Neural progenitor cell (in vitro differentiated cells): ENCODE data around the gene ABLIM2. TPM values are rescaled to one million over a fixed set of nuclear protein-coding genes. Genes with fewer than 3 reads are reported as not detected.

Experiments
- DNase-seq: peaks from one replicate; pipeline ENCODE4 v3.0.0-alpha.2; 2016; ENCODE audit warnings: low spot score
- H2AFZ ChIP-seq: fragments of 200-600 bp; sonication (generic); replicated peaks from 2 replicates; pipeline ENCODE4 v1.6.1; 2016; ENCODE audit warnings: antibody characterized with exemption
- H3F3A ChIP-seq: fragments of 200-600 bp; sonication (generic); 2 replicates; pipeline ENCODE4 v1.6.1; 2016; ENCODE audit warnings: antibody characterized with exemption, low read depth
- H3K27ac ChIP-seq: fragments of 200-600 bp; sonication (generic); 2 replicates; pipeline ENCODE4 v1.5.1; 2016; ENCODE audit warnings: mild to moderate bottlenecking
- H3K27me3 ChIP-seq: fragments of 200-600 bp; sonication (generic); 2 replicates; pipeline ENCODE4 v1.6.1; 2016; ENCODE audit warnings: mild to moderate bottlenecking, moderate library complexity
- H3K36me3 ChIP-seq: fragments of 200-600 bp; sonication (generic); 2 replicates; pipeline ENCODE4 v1.5.1; 2016
- H3K4me1 ChIP-seq: fragments of 200-600 bp; sonication (generic); 2 replicates; pipeline ENCODE4 v1.6.1; 2016; ENCODE audit warnings: mixed run types
- H3K4me2 ChIP-seq: fragments of 200-600 bp; sonication (generic); 2 replicates; pipeline ENCODE4 v1.6.1; 2016
- H3K4me3 ChIP-seq: fragments of 200-600 bp; sonication (generic); 2 replicates; pipeline ENCODE4 v1.5.1; 2016
- H3K79me2 ChIP-seq: fragments of 200-600 bp; sonication (generic); 2 replicates; pipeline ENCODE4 v1.6.1; 2016; ENCODE audit warnings: low read depth
- H3K9ac ChIP-seq: fragments of 200-600 bp; sonication (generic); 2 replicates; pipeline ENCODE4 v1.6.1; 2016
- H3K9me3 ChIP-seq: fragments of 200-600 bp; sonication (generic); 2 replicates; pipeline ENCODE4 v1.5.1; 2016; ENCODE audit warnings: low read depth
- H4K20me1 ChIP-seq: fragments of 200-600 bp; sonication (generic); 2 replicates; pipeline ENCODE4 v1.6.1; 2016; ENCODE audit warnings: low read depth
- H3K27ac Mint-ChIP-seq: 3 replicates; pipeline ENCODE4 v1.8.0; 2021; ENCODE audit warnings: mixed read lengths
- H3K27me3 Mint-ChIP-seq: 2 replicates; pipeline ENCODE4 v1.8.0; 2022; ENCODE audit warnings: low read depth, mild to moderate bottlenecking, inconsistent platforms, moderate library complexity, mixed read lengths; ENCODE audit not compliant: insufficient read depth
- H3K36me3 Mint-ChIP-seq: 3 replicates; pipeline ENCODE4 v1.8.0; 2021; ENCODE audit warnings: mixed read lengths
- H3K4me1 Mint-ChIP-seq: 3 replicates; pipeline ENCODE4 v1.8.0; 2021; ENCODE audit warnings: mixed read lengths
- H3K4me3 Mint-ChIP-seq: 3 replicates; pipeline ENCODE4 v1.8.0; 2021; ENCODE audit warnings: mild to moderate bottlenecking, moderate library complexity, mixed read lengths
- H3K9me3 Mint-ChIP-seq: 3 replicates; pipeline ENCODE4 v1.8.0; 2020; ENCODE audit warnings: mixed read lengths
- CTCF ChIP-seq: fragments of 200-600 bp; sonication (generic); IDR thresholded peaks from 2 replicates; pipeline ENCODE4 v1.5.1; 2017; ENCODE audit warnings: antibody characterized with exemption, mild to moderate bottlenecking
- EZH2 ChIP-seq: fragments of 200-600 bp; sonication (generic); IDR thresholded peaks from 2 replicates; pipeline ENCODE4 v1.6.1; 2017; ENCODE audit warnings: antibody characterized with exemption, mild to moderate bottlenecking, moderate library complexity
- EZH2phosphoT487 ChIP-seq: fragments of 200-600 bp; sonication (generic); IDR thresholded peaks from 2 replicates; pipeline ENCODE4 v1.6.1; 2017; ENCODE audit warnings: antibody characterized with exemption
- total RNA-seq: library from RNA; depleted of rRNA; stranded (reverse); fragments of >200 nt; gene quantifications from 2 replicates; pipeline ENCODE4 v1.2.3, GENCODE V29; 2015; ENCODE audit warnings: low replicate concordance

Gene ABLIM2
- total RNA-seq, 1 donor from 2014 or later: 0.24 TPM

GRCh38 chr4:8205241-8205707 lies 46.7 kb upstream of the ABLIM2 start:
- DNase-seq: no peak
- no peak overlapping the region for H3K27ac Mint-ChIP-seq
- H3K27ac ChIP-seq: no peak overlapping the region
- H4K20me1 ChIP-seq: no peaks in the 10 kb centered on the region
- H3K4me1 Mint-ChIP-seq: peaks cover 25% of the 10 kb centered on the region
- no peaks in the 10 kb centered on the region for H3K9me3 Mint-ChIP-seq
- no peak overlapping the region for H2AFZ ChIP-seq
- no peaks in the 10 kb centered on the region for H3K27me3 ChIP-seq
- no peaks in the 10 kb centered on the region for H3K36me3 ChIP-seq
- H3K36me3 Mint-ChIP-seq: no peaks in the 10 kb centered on the region
- no peak overlapping the region for H3K4me2 ChIP-seq
- no peak overlapping the region for H3K9ac ChIP-seq
- no peak overlapping the region for H3K4me3 ChIP-seq
- TF ChIP-seq EZH2phosphoT487 (no peak), CTCF (no peak), EZH2 (no peak)
- H3K27me3 Mint-ChIP-seq: peaks cover 11% of the 10 kb centered on the region
- no peaks in the 10 kb centered on the region for H3K4me1 ChIP-seq
- no peaks in the 10 kb centered on the region for H3K79me2 ChIP-seq
- no peaks in the 10 kb centered on the region for H3K9me3 ChIP-seq
- no peak overlapping the region for H3K4me3 Mint-ChIP-seq
- no peaks in the 10 kb centered on the region for H3F3A ChIP-seq

GRCh38 chr4:8204576-8205227 lies 46.1 kb upstream of the ABLIM2 start:
- no peaks in the 10 kb centered on the region for H3K9me3 Mint-ChIP-seq
- H3F3A ChIP-seq: no peaks in the 10 kb centered on the region
- no peak for DNase-seq
- H3K4me3 Mint-ChIP-seq: no peak overlapping the region
- no peaks in the 10 kb centered on the region for H3K27me3 ChIP-seq
- H4K20me1 ChIP-seq: no peaks in the 10 kb centered on the region
- no peaks in the 10 kb centered on the region for H3K9me3 ChIP-seq
- H3K27ac Mint-ChIP-seq: no peak overlapping the region
- TF ChIP-seq EZH2 (no peak), EZH2phosphoT487 (no peak), CTCF (no peak)
- H3K36me3 Mint-ChIP-seq: no peaks in the 10 kb centered on the region
- H3K4me1 Mint-ChIP-seq: peaks cover 22% of the 10 kb centered on the region
- no peaks in the 10 kb centered on the region for H3K4me1 ChIP-seq
- peaks cover 11% of the 10 kb centered on the region for H3K27me3 Mint-ChIP-seq
- H2AFZ ChIP-seq: no peak overlapping the region
- no peak overlapping the region for H3K27ac ChIP-seq
- no peak overlapping the region for H3K9ac ChIP-seq
- H3K36me3 ChIP-seq: no peaks in the 10 kb centered on the region
- no peaks in the 10 kb centered on the region for H3K79me2 ChIP-seq
- no peak overlapping the region for H3K4me3 ChIP-seq
- H3K4me2 ChIP-seq: no peak overlapping the region

GRCh38 chr4:8203817-8204216 lies 45.2 kb upstream of the ABLIM2 start:
- Mint-ChIP-seq H3K27ac (no peak overlapping the region), H3K4me3 (no peak overlapping the region), H3K9me3 (no peaks in the 10 kb centered on the region), H3K36me3 (no peaks in the 10 kb centered on the region), H3K27me3 (peaks cover 11% of the 10 kb centered on the region), H3K4me1 (peaks cover 19% of the 10 kb centered on the region)
- Histone ChIP-seq H3K9ac (no peak overlapping the region), H3K27ac (no peak overlapping the region), H3K27me3 (no peaks in the 10 kb centered on the region), H3K4me2 (no peak overlapping the region), H2AFZ (no peak overlapping the region), H3K36me3 (no peaks in the 10 kb centered on the region), H4K20me1 (no peaks in the 10 kb centered on the region), H3K9me3 (no peaks in the 10 kb centered on the region), H3K79me2 (no peaks in the 10 kb centered on the region), H3K4me3 (no peak overlapping the region), H3F3A (no peaks in the 10 kb centered on the region), H3K4me1 (no peaks in the 10 kb centered on the region)
- no peak for TF ChIP-seq EZH2
- TF ChIP-seq CTCF: no peak
- no peak for TF ChIP-seq EZH2phosphoT487
- DNase-seq: no peak
